Skeletal muscle satellite cell (primary cell): ENCODE measurements around the gene FOXP4.

Experiments
- H3K27me3 ChIP-seq: 2 replicates; pipeline ENCODE4 v1.7.0; 2013; ENCODE audit warnings: low read length; ENCODE audit not compliant: control insufficient read depth, insufficient read depth
- H3K36me3 ChIP-seq: 2 replicates; pipeline ENCODE4 v1.7.0; 2013; ENCODE audit warnings: mild to moderate bottlenecking, control low read depth, low read length; ENCODE audit not compliant: insufficient read depth
- H3K4me1 ChIP-seq: 2 replicates; pipeline ENCODE4 v1.7.0; 2013; ENCODE audit warnings: low read length; ENCODE audit not compliant: control insufficient read depth, insufficient read depth
- H3K4me2 ChIP-seq: 2 replicates; pipeline ENCODE4 v1.7.0; 2013; ENCODE audit warnings: mild to moderate bottlenecking, low read length
- H3K4me3 ChIP-seq: 2 replicates; pipeline ENCODE4 v1.7.0; 2013; ENCODE audit warnings: low read length
- H3K9ac ChIP-seq: 2 replicates; pipeline ENCODE4 v1.7.0; 2013; ENCODE audit warnings: mild to moderate bottlenecking, low read depth, low read length, moderate library complexity
- H3K9me3 ChIP-seq: replicated peaks from 2 replicates; pipeline ENCODE4 v1.7.0; 2013; ENCODE audit warnings: mild to moderate bottlenecking, control low read depth, low read length

The FOXP4 gene

GRCh38 chr6:41548841-41549642, 2.9 kb downstream of the FOXP4 start:
- no peak overlapping the region for H3K4me3 ChIP-seq
- no peaks in the 10 kb centered on the region for H3K27me3 ChIP-seq
- no peak overlapping the region for H3K4me2 ChIP-seq
- peaks cover 2% of the 10 kb centered on the region for H3K36me3 ChIP-seq
- no peaks in the 10 kb centered on the region for H3K9me3 ChIP-seq
- H3K9ac ChIP-seq = no peak overlapping the region
- H3K4me1 ChIP-seq = peaks cover 17% of the 10 kb centered on the region

- no peak overlapping the region for H3K4me2 ChIP-seq
- peaks cover 17% of the 10 kb centered on the region for H3K4me1 ChIP-seq
- no peak overlapping the region for H3K4me3 ChIP-seq
- no peaks in the 10 kb centered on the region for H3K9me3 ChIP-seq
- H3K27me3 ChIP-seq = no peaks in the 10 kb centered on the region
- no peak overlapping the region for H3K9ac ChIP-seq
- peaks cover 2% of the 10 kb centered on the region for H3K36me3 ChIP-seq
These were observed 3.5 kb downstream of the FOXP4 start for GRCh38 chr6:41549673-41550072.

GRCh38 chr6:41551086-41551700, 5.0 kb downstream of the FOXP4 start:
- H3K27me3 ChIP-seq = no peaks in the 10 kb centered on the region

GRCh38 chr6:41551857-41552256, 5.7 kb downstream of the FOXP4 start:
- Histone ChIP-seq H3K9ac (no peak overlapping the region), H3K9me3 (no peaks in the 10 kb centered on the region), H3K4me3 (no peak overlapping the region), H3K4me2 (no peak overlapping the region), H3K27me3 (no peaks in the 10 kb centered on the region), H3K4me1 (peaks cover 6% of the 10 kb centered on the region), H3K36me3 (peaks cover 2% of the 10 kb centered on the region)

More at GRCh38 chr6:41551086-41551700, 5.0 kb downstream of the FOXP4 start:
- Histone ChIP-seq H3K4me3 (no peak overlapping the region), H3K9me3 (no peaks in the 10 kb centered on the region), H3K36me3 (peaks cover 2% of the 10 kb centered on the region), H3K4me2 (no peak overlapping the region), H3K4me1 (peaks cover 6% of the 10 kb centered on the region), H3K9ac (no peak overlapping the region)

- H3K27me3 ChIP-seq = no peaks in the 10 kb centered on the region
- peaks cover 2% of the 10 kb centered on the region for H3K36me3 ChIP-seq
- no peak overlapping the region for H3K4me3 ChIP-seq
- H3K9me3 ChIP-seq = no peaks in the 10 kb centered on the region
- peaks cover 3% of the 10 kb centered on the region for H3K4me1 ChIP-seq
- H3K9ac ChIP-seq = no peak overlapping the region
- H3K4me2 ChIP-seq = no peak overlapping the region
These were observed 6.5 kb downstream of the FOXP4 start for GRCh38 chr6:41552723-41553122.

- no peaks in the 10 kb centered on the region for H3K4me1 ChIP-seq
- no peak overlapping the region for H3K4me2 ChIP-seq
- H3K27me3 ChIP-seq = no peaks in the 10 kb centered on the region
- H3K4me3 ChIP-seq = no peak overlapping the region
- no peaks in the 10 kb centered on the region for H3K9me3 ChIP-seq
- H3K36me3 ChIP-seq = peaks cover 2% of the 10 kb centered on the region
- no peak overlapping the region for H3K9ac ChIP-seq
These were observed 7.3 kb downstream of the FOXP4 start for GRCh38 chr6:41553405-41553999.

- H3K9me3 ChIP-seq = no peaks in the 10 kb centered on the region
- no peak overlapping the region for H3K4me2 ChIP-seq
- H3K4me1 ChIP-seq = no peaks in the 10 kb centered on the region
- H3K27me3 ChIP-seq = no peaks in the 10 kb centered on the region
- peaks cover 2% of the 10 kb centered on the region for H3K36me3 ChIP-seq
- no peak overlapping the region for H3K9ac ChIP-seq
- H3K4me3 ChIP-seq = no peak overlapping the region
These were observed 9.4 kb downstream of the FOXP4 start for GRCh38 chr6:41555326-41556300.

- no peaks in the 10 kb centered on the region for H3K4me1 ChIP-seq
These were observed 11.2 kb downstream of the FOXP4 start for GRCh38 chr6:41557335-41557734.

GRCh38 chr6:41558033-41558807, 12.0 kb downstream of the FOXP4 start:
- no peaks in the 10 kb centered on the region for H3K27me3 ChIP-seq
- no peak overlapping the region for H3K4me2 ChIP-seq
- H3K9ac ChIP-seq = no peak overlapping the region
- no peaks in the 10 kb centered on the region for H3K36me3 ChIP-seq
- H3K9me3 ChIP-seq = no peaks in the 10 kb centered on the region
- no peak overlapping the region for H3K4me3 ChIP-seq
- H3K4me1 ChIP-seq = no peaks in the 10 kb centered on the region

More at GRCh38 chr6:41557335-41557734, 11.2 kb downstream of the FOXP4 start:
- no peak overlapping the region for H3K4me2 ChIP-seq
- H3K36me3 ChIP-seq = no peaks in the 10 kb centered on the region
- no peak overlapping the region for H3K9ac ChIP-seq
- no peaks in the 10 kb centered on the region for H3K27me3 ChIP-seq
- H3K9me3 ChIP-seq = no peaks in the 10 kb centered on the region
- no peak overlapping the region for H3K4me3 ChIP-seq

- H3K4me1 ChIP-seq = no peaks in the 10 kb centered on the region
- no peak overlapping the region for H3K4me3 ChIP-seq
- H3K36me3 ChIP-seq = no peaks in the 10 kb centered on the region
- H3K4me2 ChIP-seq = peak overlapping the region; percentile 54
- H3K9me3 ChIP-seq = no peaks in the 10 kb centered on the region
- no peak overlapping the region for H3K9ac ChIP-seq
- no peaks in the 10 kb centered on the region for H3K27me3 ChIP-seq
These were observed 13.7 kb downstream of the FOXP4 start for GRCh38 chr6:41559655-41560427.
